Activated T-helper 2 cell treated with anti-CD3 and anti-CD28 coated beads, Interferon-gamma antibody, Interleukin-2, Interleukin-4, amounts not matched to agents 10 μg/mL and 5 μg/mL and 100 μg/mL, durations not matched to agents 14 hours and 24 hours and 36 hours (primary cell): ENCODE data around the gene SDR42E1. TPM values are rescaled to one million over a fixed set of nuclear protein-coding genes. Genes with fewer than 3 reads are reported as not detected.
"Not testable (repeated sequence)": the region's sequence is repeated elsewhere in the genome, so short reads cannot be mapped to it uniquely, and the experiment has no call there.

Experiments
- DNase-seq: peaks from one replicate; pipeline ENCODE4 v3.0.0; 2021; ENCODE audit warnings: low spot score
- H3K27ac Mint-ChIP-seq: one replicate; pipeline ENCODE4 v1.8.0; 2021; ENCODE audit warnings: mixed read lengths
- H3K27me3 Mint-ChIP-seq: one replicate; pipeline ENCODE4 v1.8.0; 2021; ENCODE audit warnings: low read depth, mixed read lengths
- H3K36me3 Mint-ChIP-seq: one replicate; pipeline ENCODE4 v1.8.0; 2021; ENCODE audit warnings: low read depth, mixed read lengths
- H3K4me1 Mint-ChIP-seq: one replicate; pipeline ENCODE4 v1.8.0; 2021; ENCODE audit warnings: low read depth, mixed read lengths
- H3K4me3 Mint-ChIP-seq: one replicate; pipeline ENCODE4 v1.8.0; 2021; ENCODE audit warnings: low read depth, mild to moderate bottlenecking, moderate library complexity, mixed read lengths
- H3K9me3 Mint-ChIP-seq: one replicate; pipeline ENCODE4 v1.8.0; 2021; ENCODE audit warnings: mixed read lengths
- intact Hi-C: fragments of 100-400 bp; cut with micrococcal nuclease; formaldehyde crosslinking; loops from one replicate; pipeline ENCODE4 v1.15.1; 2023
- total RNA-seq: library from RNA; stranded (reverse); gene quantifications from 2 replicates; pipeline ENCODE4 v1.2.3, GENCODE V29; 2022

SDR42E1 gene
- total RNA-seq, 1 donor from 2014 or later, result 3.9 TPM

DNA sequence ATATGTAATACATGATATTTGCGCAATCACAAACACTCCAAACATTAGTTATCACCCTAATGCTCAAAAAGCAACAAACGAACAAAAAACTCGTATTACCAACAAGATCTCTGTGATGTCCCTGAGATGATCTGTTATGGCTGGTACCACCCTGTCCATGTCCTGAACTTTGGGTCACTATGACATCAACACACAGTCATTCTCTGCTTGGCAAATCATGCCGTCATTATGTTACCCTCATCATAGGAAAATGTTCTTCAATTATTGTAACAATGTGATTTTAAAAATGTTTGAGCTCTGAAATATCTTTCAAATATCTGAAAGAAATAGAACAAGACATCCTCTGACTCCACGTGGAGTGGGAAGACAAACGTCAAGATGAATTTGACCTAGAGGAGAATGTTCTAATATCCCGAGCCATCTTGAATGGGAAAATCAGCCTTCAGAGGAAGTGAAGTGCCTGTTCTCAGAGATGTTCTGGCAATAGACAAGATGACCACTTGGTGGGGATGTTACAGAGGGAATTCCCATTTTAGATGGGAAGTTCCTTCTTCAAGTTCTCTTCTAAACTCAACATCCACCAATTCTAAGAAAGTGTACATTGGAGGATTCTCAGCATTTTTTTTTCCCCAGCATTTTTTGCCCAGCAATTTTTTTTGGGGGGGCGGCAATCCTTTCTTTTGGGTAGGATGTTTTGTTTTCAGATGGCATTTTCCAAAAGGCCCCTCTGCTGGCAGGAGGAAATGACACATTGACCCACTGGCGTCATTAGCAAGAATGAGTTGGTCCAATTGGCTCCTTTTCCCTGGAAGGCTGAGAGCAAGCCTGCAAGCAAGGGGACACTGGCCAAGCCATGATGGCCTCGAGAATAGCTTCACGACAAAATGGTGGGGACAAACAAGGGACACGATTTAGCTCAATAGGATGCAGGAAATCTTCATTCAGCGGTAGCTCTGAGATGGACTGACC, 20.1 kb upstream of the SDR42E1 start:
- no peaks in the 10 kb centered on the region for H3K36me3 Mint-ChIP-seq
- no peak for DNase-seq
- H3K27ac Mint-ChIP-seq, result no peak overlapping the region
- H3K4me1 Mint-ChIP-seq, result no peaks in the 10 kb centered on the region
- H3K9me3 Mint-ChIP-seq, result no peaks in the 10 kb centered on the region
- H3K27me3 Mint-ChIP-seq, result peaks cover 13% of the 10 kb centered on the region
- intact Hi-C loops, result loop anchor here (5.0 kb wide), 1 partner anchor 201 kb away; no protein-coding TSS in a partner anchor
- H3K4me3 Mint-ChIP-seq, result no peak overlapping the region

DNA sequence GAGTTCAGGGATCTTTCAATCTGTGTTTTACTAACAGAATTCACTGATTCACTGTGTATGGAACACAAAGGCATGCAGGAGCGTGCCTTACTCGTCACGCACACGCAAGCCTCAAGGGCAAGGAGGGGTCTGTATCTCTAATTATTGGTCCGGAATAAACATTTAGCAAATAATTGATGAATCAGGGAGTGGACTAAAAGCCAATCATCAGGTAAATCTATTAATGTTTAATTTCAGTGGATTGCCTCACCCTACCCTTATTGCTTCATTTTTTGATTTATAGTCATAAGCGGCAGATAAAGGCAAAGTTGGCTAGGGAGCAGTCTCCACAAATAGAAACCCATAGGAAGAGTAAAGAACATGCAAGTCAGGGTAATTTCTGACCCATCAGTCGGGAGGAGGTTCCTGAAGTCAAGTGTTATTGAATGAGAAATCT, 16.4 kb upstream of the SDR42E1 start:
- Mint-ChIP-seq H3K9me3 (no peaks in the 10 kb centered on the region), H3K36me3 (no peaks in the 10 kb centered on the region), H3K27me3 (peaks cover 11% of the 10 kb centered on the region), H3K4me3 (no peak overlapping the region), H3K4me1 (no peaks in the 10 kb centered on the region), H3K27ac (no peak overlapping the region)
- intact Hi-C loops, result no loop called here
- DNase-seq, result no peak

DNA sequence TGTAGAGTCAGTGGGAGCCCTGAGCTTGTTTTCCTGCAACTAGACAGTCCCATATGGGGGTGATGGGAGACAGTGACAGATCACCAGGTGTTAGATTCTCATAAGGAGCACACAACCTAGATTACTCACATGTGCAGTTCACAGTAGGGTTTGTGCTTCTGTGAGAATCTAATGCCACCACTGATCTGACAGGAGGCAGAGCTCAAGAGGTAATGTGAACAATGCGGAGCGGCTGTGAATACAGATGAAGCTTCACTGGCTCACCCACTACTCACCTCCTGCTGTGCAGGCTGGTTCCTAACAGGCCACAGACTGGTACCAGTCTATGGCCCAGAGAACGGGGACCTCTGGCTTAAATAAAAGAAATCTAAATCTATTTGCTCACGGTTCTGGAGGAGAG, 13.6 kb upstream of the SDR42E1 start:
- Mint-ChIP-seq H3K27me3 (peaks cover 11% of the 10 kb centered on the region), H3K4me3 (no peak overlapping the region), H3K9me3 (no peaks in the 10 kb centered on the region), H3K27ac (no peak overlapping the region), H3K36me3 (no peaks in the 10 kb centered on the region), H3K4me1 (no peaks in the 10 kb centered on the region)
- no peak for DNase-seq
- intact Hi-C loops, result no loop called here

DNA sequence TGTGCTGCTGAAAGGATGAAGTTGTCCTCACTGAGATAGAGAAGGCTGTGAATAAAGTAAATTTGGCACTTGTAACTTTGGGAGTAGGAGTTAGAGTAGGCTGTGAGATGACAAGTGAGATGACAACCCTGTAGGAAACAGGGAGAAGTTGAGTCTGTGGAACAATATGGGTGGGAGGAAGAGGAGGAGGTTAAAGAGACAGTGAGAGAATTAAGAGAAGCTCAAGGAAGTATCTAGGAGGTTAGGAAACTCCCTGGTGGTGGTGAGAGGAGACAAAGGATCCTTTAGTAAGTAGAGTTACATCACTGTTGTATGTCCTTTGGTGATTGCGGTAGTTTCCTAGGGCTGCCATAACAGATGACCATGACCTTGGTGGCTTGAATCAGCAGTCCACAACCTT, 13.0 kb upstream of the SDR42E1 start:
- no peaks in the 10 kb centered on the region for H3K36me3 Mint-ChIP-seq
- peaks cover 11% of the 10 kb centered on the region for H3K27me3 Mint-ChIP-seq
- DNase-seq, result no peak
- H3K4me1 Mint-ChIP-seq, result no peaks in the 10 kb centered on the region
- H3K27ac Mint-ChIP-seq, result no peak overlapping the region
- intact Hi-C loops, result no loop called here
- no peak overlapping the region for H3K4me3 Mint-ChIP-seq
- no peaks in the 10 kb centered on the region for H3K9me3 Mint-ChIP-seq

DNA sequence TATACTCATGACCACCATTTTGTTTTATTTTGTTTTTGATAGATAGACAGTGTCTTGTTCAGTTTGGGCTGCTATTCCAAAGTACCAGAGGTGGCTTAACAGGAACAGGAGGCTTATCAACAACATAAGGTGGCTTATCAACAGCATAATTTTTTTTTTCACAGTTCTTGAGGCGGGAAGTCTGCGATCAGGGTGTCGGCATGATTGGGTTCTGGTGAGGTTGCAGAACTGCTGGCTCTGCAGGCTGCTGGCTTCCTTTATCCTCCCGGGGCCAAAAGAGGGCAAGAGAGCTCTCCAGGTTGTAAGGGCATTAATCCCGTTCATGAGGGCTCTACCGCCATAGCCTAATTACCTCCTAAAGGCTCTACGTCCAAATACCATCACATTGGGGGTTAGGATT, 11.9 kb upstream of the SDR42E1 start:
- H3K4me3 Mint-ChIP-seq, result no peak overlapping the region
- peaks cover 13% of the 10 kb centered on the region for H3K27me3 Mint-ChIP-seq
- no peak overlapping the region for H3K27ac Mint-ChIP-seq
- H3K9me3 Mint-ChIP-seq, result no peaks in the 10 kb centered on the region
- H3K4me1 Mint-ChIP-seq, result no peaks in the 10 kb centered on the region
- intact Hi-C loops, result no loop called here
- DNase-seq, result no peak
- no peaks in the 10 kb centered on the region for H3K36me3 Mint-ChIP-seq

DNA sequence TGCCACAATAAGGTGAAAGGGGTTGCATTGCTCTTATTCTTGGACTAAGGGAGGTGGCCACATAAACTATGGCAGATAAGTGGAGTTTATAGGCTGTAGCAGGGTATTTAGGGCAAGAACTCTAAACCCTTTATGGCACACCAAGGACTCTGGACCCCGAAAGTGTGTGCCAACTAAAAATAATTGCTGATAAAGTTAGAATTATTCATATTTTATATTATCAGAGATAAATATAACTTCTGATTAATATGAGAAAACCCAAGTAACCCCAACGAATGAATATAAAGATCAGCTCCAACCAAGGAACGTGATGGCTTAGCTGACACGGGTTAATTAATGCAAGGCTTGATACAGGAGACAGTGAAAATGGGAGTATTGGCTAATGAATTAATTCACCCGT, 8.8 kb upstream of the SDR42E1 start:
- DNase-seq, result no peak
- no peak overlapping the region for H3K27ac Mint-ChIP-seq
- H3K36me3 Mint-ChIP-seq, result no peaks in the 10 kb centered on the region
- H3K4me1 Mint-ChIP-seq, result no peaks in the 10 kb centered on the region
- intact Hi-C loops, result no loop called here
- H3K4me3 Mint-ChIP-seq, result no peak overlapping the region
- H3K9me3 Mint-ChIP-seq, result peaks cover 2% of the 10 kb centered on the region
- peaks cover 13% of the 10 kb centered on the region for H3K27me3 Mint-ChIP-seq

DNA sequence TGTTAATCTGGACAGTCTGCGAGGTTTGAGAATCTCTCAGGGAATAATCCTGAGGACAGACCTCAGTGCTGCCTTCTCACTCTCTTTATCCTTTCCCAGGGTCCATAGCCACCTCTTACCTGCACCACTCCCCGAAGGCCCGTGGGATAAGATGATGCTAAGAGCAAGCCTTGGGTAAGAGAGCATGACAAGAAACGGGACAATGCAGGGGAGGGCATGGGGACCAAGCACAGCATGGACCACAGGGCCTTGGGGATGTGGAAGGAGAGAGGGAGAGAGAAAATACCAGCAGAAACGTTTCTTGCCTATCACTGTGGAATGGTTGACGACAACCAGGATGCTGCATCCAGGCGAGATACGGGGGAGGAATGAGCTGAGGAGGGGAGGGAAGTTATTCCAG, 8.3 kb upstream of the SDR42E1 start:
- H3K36me3 Mint-ChIP-seq, result no peaks in the 10 kb centered on the region
- no peak overlapping the region for H3K4me3 Mint-ChIP-seq
- H3K4me1 Mint-ChIP-seq, result no peaks in the 10 kb centered on the region
- peaks cover 4% of the 10 kb centered on the region for H3K9me3 Mint-ChIP-seq
- H3K27ac Mint-ChIP-seq, result no peak overlapping the region
- no peak for DNase-seq
- peaks cover 13% of the 10 kb centered on the region for H3K27me3 Mint-ChIP-seq
- intact Hi-C loops, result no loop called here

DNA sequence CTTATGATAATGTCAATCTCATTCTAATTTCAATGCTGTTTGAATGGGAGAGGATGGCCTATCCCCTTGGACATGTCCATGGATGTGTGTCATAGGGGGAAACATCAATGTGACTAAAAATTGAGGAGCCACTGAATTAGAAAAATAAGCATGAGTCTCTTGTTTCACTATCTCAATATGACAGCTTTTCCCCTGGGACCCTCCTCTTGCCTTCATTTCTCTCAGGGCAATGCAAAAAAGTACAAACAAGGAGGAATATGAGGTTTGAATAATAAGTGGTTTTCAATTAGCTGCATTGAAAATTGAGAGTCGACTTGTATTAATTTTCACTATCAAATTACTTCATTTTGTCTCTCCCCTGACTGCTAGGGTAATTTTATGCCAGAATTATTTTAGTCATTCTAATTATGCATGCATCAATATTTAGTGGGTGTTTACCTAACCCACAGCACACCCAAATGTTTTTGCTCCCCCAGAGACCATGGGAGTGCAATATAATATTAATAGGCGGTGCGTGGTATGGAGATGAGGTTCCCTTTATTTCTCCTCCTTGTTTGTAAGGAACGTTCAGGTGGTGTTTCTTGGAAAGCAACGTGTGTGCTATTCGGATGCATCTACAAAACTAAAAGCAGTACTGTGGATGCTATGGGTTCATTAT, 6.8 kb upstream of the SDR42E1 start:
- Mint-ChIP-seq H3K9me3 (peaks cover 4% of the 10 kb centered on the region), H3K4me1 (no peaks in the 10 kb centered on the region), H3K4me3 (no peak overlapping the region), H3K36me3 (no peaks in the 10 kb centered on the region), H3K27me3 (peaks cover 3% of the 10 kb centered on the region), H3K27ac (no peak overlapping the region)
- intact Hi-C loops, result no loop called here
- DNase-seq, result no peak

DNA sequence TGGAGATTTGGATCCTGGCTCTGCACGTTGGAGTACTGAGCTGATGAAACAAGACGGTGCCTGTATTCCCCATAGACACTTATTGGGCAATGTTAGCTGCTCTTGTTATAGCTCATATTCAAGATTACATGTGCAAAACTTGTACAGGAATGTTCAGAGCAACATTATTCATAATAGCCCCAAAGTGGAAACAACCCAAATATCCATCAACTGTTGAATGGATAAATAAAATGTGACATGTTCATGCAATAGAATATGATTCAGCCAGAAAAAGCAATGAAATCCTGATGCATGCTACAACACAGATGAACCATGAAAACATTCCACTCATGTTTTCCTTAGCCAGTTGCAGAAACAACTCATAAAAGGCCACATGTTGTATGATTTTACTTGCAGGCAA, 5.7 kb upstream of the SDR42E1 start:
- Mint-ChIP-seq H3K4me1 (no peaks in the 10 kb centered on the region), H3K36me3 (no peaks in the 10 kb centered on the region), H3K27me3 (peaks cover 11% of the 10 kb centered on the region), H3K4me3 (no peak overlapping the region), H3K27ac (no peak overlapping the region), H3K9me3 (peaks cover 4% of the 10 kb centered on the region)
- intact Hi-C loops, result no loop called here
- DNase-seq, result no peak

DNA sequence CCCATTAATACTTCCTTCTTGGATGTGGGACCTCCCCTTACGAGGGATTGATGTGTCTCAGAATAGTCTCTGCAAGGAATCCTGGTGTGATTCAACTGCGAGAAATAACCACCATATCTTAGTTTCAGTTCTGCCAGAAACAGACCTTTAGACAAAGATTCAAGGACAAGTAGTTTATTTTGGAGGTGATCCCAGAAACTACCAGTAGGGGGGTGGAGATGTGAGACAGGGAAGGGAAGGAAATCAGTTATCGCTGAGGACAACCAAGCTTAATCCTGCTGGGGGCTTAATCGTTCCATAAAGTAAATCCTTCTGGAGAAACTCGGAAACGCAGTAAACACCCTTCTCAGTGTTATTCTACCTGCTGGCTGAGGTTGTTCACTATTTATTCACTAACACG, 5.0 kb upstream of the SDR42E1 start:
- Mint-ChIP-seq H3K4me3 (no peak overlapping the region), H3K36me3 (peaks cover 4% of the 10 kb centered on the region), H3K27ac (no peak overlapping the region), H3K4me1 (peaks cover 3% of the 10 kb centered on the region), H3K27me3 (peaks cover 15% of the 10 kb centered on the region), H3K9me3 (peaks cover 4% of the 10 kb centered on the region)
- intact Hi-C loops, result no loop called here
- DNase-seq, result no peak

DNA sequence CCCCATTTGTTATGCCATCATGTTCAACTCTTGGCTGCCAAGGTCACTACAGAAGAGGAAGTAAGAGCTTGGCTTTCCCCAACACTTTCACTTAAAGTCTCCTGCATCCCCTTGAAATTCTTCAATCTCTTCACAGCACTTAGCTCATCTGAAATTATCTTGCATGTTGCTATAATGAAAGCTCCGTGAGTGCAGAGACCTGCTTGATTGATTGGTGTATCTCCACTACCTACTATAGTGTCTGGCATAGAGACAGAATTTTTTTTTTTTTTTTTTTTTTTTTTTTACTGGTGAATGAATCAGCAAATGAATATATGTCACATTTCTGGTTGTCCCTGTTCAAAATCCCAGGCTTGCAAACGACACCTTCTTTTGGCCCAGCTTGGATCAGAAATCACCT, 1.9 kb upstream of the SDR42E1 start:
- Mint-ChIP-seq H3K27me3 (peaks cover 13% of the 10 kb centered on the region), H3K9me3 (peaks cover 30% of the 10 kb centered on the region), H3K36me3 (peaks cover 28% of the 10 kb centered on the region), H3K4me1 (peaks cover 12% of the 10 kb centered on the region), H3K27ac (no peak overlapping the region), H3K4me3 (no peak overlapping the region)
- intact Hi-C loops, result no loop called here
- DNase-seq, result no peak

DNA sequence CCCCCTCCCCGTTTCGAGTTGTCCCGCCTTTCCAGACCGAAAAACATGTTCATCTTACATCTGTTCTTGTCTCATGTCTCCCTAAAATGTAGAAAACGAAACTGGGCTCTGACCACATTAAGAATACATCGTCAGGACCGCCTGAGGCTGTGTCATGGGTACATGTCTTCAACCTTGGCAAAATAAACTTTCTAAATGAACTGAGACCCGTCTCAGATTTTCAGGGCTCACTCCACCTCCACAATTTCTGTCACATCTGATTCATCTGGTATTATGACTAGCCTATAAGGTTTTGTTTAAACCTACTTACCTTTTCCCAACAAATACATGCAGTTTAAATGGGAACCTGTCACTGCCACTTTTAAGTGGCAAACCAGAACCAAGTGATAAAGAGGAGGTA, 621 bp downstream of the SDR42E1 start:
- Mint-ChIP-seq H3K4me3 (peak overlapping the region; percentile 82), H3K4me1 (peaks cover 12% of the 10 kb centered on the region), H3K9me3 (peaks cover 34% of the 10 kb centered on the region), H3K27me3 (peaks cover 13% of the 10 kb centered on the region), H3K27ac (peak overlapping the region; percentile 55), H3K36me3 (peaks cover 30% of the 10 kb centered on the region)
- no peak for DNase-seq
- intact Hi-C loops, result no loop called here

DNA sequence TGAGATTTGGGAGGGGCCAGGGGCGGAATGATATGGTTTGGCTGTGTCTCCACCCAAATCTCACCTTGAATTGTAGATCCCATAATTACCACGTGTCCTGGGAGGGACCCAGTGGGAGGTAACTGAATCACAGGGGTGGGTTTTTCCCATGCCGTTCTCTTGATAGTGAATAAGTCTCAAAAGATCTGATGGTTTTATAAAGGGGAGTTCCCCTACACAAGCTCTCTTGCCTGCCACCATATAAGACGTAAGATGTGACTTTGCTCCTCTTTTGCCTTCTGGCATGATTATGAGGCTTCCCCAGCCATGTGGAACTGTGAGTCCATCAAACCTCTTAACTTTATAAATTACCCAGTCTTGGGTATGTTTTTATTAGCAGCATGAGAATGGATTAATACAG, 1.5 kb downstream of the SDR42E1 start:
- H3K4me3 Mint-ChIP-seq, H3K27ac Mint-ChIP-seq, intact Hi-C loops, DNase-seq: not testable (repeated sequence)
- H3K27me3 Mint-ChIP-seq, result peaks cover 13% of the 10 kb centered on the region
- H3K4me1 Mint-ChIP-seq, result peaks cover 12% of the 10 kb centered on the region
- H3K9me3 Mint-ChIP-seq, result peaks cover 30% of the 10 kb centered on the region
- peaks cover 30% of the 10 kb centered on the region for H3K36me3 Mint-ChIP-seq
